HG02973 (cell line): Measurements from ENCODE around the gene PPP1R3G.
"Not testable (repeated sequence)": the region's sequence is repeated elsewhere in the genome, so short reads cannot be mapped to it uniquely, and the experiment has no call there.

Experiments used
- ATAC-seq: cut with Tn5 transposase; IDR thresholded peaks from one replicate; pipeline ENCODE4 v1.9.1; 2021; ENCODE audit warnings: moderate library complexity; ENCODE audit not compliant: unreplicated experiment

Gene PPP1R3G

DNA sequence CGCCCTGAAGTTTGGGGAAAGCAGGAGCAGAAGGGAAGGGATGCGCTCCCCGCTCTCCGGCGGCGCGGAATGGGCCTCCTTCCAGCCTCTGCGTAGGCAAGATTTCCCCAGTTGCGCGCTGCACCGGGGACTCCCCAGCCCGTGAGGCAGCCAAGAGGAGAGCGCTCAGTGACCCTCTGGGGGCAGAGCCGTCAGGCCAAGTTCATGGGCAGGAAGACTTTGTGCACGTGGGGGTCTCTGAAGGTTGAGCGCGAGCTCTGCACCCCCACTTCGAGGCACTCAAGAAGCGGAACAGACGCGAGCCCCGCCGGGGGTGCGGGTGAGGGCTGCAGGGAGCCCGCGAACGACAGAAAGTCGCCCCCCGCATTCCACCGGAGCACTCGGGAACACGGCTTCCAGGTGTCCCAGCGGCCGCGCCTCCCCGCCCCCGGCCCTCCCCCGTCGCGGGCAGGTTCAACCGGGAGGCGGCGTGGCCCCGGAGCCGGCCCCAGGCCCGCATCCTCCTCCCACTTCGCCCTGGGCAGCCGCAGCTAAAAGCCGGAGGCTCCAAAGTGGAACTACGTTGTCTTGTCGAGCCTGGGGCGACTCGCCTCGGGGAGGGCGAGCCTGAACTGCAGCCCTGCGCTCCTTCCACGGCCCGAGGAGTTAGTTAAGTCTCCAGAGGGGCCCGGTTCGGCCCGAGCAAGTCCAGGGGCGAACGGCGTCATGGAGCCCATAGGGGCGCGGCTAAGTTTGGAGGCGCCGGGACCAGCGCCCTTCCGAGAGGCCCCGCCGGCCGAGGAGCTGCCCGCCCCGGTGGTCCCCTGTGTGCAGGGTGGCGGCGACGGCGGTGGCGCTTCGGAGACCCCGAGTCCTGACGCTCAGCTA lies at the start of gene PPP1R3G:
PPP1R3G (plus strand) TSS at position 561 of the 867 bp plus-strand sequence; CDS start at position 706, 145 bp downstream.
- ATAC-seq = no peak

DNA sequence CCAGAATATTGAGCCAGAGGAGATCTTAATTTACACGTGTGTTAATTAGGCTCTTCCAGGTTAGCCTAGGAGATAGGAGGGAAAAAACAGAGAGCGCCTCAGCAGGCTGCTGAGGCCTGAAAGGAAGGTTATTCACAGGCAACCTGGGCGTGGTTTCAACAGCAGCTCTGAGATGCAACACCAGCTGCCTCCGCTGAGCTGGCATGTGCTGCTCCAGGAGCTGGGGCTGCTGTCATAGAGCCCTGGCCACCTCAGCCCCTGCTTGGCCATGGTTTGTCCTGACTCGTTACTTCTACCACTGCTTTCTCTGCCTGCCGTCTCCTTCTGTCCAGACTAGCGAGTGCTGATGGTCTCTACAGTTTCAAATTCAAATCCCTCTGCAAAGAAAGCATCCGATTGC lies 48.9 kb upstream of the PPP1R3G start:
- no peak for ATAC-seq

DNA sequence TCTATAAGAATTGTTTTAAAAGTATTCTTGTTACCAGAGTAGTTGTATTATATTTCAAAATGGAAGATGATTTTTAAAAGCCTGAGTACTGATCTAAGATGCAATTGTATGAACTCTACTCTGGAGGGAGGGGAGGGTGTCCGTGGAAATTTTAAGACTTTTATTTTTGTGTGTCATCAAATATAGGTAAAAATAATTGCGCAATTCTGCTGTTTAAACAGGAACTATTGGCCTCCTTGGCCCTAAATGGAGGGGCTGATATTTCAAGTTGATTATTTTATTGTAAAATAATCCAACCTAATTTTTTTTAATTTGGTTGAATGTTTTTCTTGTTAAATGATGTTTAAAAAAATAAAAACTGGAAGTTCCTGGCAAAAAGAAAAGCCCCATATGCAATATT lies 43.2 kb upstream of the PPP1R3G start:
- no peak for ATAC-seq

DNA sequence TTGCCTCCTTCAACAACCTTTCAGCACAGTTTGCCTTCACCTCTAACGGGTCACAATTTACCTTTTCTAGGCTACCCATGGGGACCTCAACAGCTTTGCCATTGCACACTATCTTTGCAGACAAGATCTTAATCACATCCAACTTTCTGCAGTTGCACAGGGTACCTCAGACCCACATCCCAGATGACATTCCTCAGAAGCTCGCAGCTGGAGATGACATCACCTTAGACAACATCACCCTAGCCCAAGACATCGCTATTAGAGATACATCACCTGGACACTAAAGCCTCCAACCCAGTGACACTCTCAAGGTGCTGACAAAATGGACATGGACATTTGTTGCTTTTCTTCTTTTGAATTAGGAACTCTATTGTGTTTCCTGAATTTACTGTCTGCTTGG lies 42.7 kb upstream of the PPP1R3G start:
- ATAC-seq = no peak

DNA sequence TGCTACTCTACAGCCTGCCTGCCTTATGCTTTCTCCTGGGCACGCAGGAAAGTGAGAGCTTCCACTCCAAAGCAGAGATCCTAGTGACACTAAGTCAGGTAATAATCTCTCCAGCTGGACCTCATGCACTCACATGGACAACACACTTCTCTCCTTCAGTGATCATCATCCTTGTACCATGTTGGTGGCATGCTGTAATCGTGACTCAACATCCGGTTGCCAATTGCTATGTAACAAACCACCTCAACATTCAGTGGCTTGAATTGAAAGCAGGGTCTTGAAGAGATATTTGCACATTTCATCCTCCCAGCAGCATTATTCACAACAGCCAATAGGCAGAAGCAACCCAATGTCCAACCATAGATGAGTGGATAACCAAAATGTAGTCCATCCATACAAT lies 40.3 kb upstream of the PPP1R3G start:
- no peak for ATAC-seq

DNA sequence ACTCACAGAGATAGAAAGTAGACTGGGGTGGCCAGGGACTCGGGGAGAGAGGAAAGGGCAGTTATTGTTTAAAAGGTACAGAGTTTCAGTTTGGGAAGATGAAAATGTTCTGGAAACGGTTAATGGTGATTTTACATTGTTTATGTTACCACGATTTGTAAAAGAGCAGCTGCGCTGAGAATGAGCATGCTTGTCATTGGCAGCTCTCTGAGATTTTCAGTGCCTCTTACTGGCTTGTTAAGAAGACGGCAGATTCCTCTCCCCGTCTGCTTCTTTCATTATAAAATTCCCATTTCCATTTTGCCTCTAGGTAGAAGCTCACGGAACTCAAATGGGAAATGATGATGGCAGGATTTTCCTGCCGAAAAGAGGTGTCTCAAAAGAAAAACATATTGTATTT lies 39.7 kb upstream of the PPP1R3G start:
- ATAC-seq = no peak

DNA sequence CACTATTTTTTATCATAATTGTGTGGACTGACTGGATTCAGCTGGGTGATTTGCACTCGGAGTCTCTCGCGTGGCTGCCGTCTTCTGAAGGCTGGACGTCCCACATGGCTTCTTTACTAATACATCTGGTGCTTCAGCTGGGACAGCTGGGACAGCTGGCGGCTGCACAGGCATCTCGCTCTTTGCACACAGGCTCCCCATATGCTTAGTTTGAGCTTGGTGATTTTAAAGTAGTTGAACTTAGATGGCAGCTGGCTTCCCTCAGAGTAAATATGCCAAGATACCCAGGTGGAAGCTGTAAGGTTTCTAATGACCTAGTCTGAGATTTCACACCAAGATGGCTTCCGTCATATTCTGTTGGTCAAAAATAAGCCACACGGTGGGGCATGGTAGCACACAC lies 38.7 kb upstream of the PPP1R3G start:
- no peak for ATAC-seq

DNA sequence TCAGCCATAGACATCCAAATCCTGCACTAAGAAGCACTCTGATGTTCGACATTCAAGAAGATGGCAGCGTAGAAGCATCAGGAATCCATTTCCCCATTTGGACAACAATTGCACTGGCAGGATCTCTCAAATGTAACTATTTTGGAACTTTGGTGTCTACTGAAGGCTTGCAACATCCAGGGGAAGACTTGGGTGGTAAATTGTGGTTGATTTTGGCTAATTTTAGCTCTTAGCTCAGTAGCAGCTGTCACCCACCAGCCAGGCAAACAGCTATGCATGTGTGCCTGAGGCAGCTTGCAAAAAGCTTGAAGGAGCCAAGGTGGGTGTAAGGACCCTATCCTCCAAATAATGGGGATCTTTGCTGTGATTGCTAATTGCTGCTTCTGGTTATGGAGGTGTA lies 35.1 kb upstream of the PPP1R3G start:
- ATAC-seq = no peak

DNA sequence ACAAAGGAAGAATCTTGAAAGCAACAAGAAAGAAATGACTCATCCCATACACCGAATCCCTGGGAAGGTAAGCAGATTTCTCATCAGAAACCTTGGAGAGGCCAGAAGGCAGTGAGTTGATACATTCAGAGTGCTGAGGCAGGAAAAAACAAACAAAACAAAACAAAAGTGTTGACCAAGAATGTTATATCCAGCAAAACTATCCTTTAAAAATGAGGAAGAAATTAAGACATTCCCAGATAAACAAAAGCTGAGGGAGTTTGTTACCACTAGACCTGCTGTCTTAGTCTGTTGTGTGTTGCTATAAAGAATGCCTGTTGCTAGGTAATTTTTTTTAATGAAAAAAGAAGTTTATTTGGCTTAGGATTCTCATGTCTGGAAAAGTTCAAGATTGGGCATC lies 33.7 kb upstream of the PPP1R3G start:
- no peak for ATAC-seq

DNA sequence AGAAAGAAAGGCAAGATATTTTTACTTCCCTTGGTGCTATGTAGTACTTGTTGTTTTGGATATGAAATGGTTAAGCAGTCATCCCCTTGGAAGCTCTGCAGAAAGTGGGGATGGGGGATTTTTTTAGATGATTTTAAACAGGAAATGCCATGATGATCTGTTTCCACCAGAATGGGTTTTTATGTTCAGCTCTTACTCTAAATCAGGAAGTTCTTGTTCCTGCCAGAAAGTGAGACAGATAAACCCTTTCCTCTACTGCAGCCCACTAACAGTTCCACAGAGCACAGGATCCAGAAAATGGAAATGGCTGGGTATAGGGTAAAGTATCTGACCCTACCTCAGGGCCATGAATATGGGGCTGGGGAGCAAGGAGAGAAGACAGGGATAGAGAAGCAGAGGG lies 32.1 kb upstream of the PPP1R3G start:
- ATAC-seq = no peak

DNA sequence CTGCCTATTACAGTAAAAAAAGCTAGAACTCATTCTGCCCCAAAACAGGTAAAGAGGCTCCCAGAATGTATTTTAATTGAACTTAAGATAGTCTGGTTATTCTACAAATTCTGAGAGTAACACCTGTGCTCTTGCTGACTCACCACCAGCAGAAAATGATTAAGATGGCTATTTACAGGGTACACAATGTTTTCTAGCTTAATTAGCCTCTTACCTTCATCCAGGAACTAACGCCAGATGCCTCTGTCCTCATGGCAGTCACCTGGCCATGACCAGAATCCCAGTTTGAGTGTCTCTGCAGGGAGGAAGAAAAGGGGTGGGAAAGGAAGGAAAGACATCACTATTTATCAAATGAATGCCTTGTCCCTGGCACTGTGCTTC lies 31.3 kb upstream of the PPP1R3G start:
- ATAC-seq = no peak

DNA sequence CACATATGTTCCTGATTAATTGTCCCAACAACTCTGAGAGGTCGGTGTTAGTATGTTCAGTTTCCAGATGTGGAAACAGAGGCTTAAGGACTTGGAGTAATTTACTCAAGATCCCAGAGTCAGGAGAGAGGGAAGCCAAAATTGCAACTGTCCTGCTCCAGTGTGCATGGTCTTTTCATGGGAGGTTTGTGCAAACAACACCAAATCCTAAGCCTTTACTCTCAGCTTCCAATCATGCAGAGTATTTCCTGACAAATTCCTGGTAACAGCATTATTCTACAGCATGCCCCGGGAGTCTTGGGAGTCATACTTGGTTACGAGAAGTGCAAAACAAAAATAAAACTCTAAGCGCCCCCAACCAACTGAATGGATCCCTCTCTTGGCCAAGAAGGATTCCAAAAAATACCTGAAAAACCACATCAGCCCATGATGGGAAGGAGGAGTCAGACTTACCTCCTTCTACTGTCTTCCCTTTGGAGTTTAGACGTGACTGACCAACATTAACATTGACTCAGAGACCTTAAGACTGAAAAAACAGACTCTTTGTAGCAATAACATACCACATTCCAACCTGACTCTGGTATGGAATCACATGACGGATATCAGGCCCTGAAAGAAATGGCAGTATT lies 30.8 kb upstream of the PPP1R3G start:
- no peak for ATAC-seq

DNA sequence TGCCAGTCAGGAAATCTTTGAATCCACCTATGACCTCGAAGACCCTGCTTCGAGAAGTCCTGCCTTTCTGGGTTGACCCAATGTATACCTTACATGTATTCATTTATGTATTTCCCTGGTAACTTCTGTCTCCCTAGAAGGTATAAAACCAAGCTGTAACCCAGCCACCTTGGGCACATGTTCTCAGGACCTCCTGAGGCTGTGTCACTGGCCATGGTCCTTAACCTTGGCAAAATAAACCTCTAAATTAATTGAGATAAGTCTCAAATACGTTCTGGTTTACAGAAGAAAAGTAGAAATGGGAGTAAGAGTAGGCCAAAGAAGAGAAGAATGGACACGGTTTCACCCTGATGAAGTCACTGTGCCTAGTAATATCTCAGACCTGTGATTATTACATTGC lies 30.0 kb upstream of the PPP1R3G start:
- no peak for ATAC-seq

DNA sequence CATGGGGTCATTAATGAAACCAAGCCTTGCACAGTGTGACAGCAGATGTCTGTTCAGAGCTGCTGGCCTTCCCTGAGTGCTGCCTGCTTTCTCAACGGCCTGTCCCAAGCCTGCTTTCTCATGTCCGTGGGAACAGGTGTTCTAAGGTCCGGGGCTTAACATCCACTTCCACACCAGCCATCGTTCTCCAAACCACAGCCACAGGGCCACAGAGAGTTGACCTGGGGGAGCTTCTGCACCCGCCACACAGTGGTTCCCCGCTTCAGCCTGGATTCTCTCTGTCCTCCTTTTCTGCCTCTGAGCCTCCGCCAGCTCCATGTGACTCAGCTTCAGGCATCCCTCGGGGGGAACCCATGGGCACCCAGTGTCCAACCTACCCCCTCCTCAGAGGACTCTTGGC lies 26.9 kb upstream of the PPP1R3G start:
- no peak for ATAC-seq

DNA sequence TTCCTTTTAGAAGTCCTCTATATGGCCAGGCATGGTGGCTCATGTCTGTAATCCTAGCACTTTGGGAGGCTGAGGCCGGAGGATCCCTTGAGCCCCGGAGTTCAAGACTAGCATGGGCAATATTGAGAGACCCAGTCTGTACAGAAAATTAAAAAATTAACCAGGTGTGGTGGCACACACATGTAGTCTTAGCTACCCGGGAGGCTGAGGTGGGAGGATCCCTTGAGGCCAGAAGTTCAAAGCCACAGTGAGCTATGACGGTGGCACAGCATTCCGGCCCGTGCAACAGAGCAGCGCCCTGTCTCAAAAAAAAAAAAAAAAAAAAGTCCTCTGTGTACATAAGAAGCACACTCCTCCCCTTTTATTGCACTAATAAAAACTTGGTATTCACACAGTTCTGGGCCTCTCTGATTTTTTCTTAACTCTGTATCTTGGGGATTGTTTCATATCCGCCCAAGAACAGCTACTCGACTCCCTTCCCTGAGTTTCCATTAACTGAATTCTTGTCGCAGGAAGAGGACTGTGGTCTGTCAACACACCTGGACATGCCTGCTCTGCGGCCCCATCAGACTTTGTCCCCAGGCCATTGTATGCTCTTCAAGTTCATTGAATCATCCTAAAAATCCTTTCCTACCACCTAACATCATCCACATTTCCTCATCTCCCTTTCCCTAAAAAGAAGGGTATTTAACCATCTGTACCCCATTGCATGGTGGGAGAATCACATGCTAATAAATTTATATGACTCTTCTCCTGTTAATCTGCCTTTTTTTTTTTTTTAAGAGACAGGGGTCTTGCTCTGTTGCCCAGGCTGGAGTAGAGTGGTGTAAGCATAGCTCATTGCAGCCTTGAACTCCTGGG lies 25.9 kb upstream of the PPP1R3G start:
- no peak for ATAC-seq

DNA sequence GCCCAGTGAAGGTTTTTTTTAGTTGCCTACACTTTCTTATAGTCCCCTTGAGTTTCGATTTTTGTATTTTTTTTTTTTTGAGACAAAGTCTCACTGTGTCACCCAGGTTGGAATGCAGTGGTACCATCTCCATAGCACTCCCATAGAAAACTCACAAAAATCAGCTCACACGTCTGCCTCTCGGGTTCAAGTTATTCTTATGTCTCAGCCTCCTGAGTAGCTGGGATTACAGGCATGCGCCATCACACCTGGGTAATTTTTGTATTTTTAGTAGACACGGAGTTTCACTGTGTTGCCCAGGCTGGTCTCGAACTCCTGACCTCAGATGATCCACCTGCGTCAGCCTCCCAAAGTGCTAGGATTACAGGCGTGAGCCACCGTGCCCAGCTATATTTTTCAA lies 24.7 kb upstream of the PPP1R3G start:
- ATAC-seq = not testable (repeated sequence)

DNA sequence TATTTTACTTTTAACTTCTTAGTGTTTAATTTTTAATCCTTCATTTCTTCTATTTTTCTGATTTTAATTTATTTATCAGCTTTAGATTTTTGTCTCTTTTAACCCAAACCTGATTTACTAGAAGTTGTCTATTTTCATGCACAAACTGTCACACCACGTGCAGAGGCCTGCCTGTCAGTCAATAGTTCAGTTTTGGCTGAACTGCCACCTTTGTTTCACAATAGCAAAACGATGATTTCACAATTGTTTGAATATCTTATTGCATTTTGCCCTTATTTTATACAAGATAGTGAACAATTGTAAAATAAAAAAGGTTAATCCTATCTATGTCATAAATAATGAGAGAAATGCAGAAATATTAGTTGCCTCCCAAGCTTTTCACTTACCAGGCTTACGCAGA lies 24.0 kb upstream of the PPP1R3G start:
- no peak for ATAC-seq

DNA sequence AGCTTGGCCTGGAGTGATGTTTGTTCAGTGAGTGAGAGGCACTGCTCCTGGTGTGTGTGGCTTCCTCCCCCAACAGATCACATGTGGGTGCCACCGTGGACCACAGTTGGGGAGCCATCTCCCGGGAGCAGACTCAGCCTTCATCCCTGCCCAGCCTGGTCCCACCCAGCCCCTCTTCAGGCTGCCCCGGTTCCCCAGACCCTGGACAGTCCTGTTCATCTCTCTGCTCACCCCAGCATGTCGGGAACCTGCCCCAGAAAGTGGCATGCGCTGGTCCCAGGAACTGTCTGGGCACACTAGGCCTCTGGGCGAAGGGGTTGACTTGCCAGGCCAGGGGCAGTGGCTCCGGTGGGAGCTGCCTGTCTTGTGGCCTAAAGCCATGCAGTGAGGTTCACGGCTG lies 21.5 kb upstream of the PPP1R3G start:
- no peak for ATAC-seq

DNA sequence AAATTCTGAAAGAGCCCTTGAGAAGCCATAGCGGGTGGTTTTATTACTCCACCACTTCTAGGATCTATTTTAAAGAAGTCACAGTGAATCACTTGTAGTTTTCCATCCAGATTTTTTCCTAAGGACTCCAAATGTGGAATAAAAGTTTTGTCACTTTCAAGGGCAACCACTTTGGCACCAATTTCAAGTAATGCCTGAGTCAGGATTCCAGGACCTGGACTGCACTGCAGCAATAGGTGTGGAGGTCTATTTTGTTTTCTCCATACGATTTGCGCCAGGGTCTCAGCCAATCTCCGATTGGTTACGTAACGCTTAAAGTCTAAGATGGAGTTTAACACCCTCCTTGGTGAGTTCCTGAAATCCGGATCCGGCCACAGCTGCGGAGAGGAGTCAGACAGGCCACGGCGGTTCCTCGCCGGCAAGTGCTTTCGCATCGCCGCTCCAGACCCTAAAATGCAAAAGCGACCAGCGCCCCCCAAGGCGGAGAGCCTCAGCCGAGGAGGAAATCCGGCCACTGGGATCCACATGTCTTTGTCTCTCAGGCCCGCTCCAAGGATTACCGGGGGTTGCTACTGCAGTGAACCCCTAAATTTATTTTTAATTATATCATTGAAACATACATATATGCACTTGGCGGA lies 18.6 kb upstream of the PPP1R3G start:
- ATAC-seq = no peak

DNA sequence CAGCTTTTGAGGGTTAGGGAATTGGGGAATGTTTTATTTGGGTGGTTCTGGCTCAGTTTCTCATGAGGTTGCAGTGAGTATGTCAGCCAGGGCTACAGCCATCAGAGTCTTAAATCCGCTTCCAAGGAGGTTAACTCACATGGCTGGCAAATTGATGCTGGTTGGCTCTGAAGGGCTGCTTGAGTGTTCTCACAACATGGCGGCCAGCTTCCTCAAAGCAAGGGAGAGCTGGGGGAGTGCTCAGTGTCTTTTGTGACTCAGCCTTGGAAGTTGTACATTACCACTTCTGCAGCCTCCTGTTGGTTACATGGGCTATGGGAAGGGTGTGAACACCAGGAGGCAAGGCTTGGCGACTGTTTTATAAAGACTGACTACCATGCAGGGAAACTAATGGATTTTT lies 17.8 kb upstream of the PPP1R3G start:
- no peak for ATAC-seq

DNA sequence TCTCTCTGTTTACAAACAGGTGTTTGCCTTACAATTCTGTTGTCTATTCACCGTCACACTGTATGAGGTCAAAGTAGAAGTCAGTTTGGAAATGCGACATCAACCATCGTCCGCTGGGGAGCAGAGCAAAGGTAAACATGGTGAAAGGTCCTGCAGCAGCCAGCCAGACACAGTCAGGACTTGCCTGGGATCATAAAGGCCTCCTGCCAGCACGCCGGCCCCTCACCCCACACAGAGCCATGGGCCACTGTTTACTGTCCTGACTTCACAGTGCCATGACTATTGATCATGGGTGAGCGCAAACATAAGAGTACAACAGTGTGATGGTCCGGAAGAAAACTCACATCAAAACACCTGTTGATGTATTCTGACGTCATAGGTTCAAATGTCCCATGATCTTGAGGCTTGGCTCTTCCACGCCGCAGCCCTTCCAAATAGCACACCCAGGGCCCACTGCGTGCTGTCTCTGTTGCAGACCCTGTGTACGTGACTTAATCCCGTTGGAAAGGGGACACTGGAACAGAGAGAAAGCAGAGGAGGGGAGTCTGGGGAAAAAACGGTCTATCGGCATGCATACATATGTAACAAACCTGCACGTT lies 16.9 kb upstream of the PPP1R3G start:
- no peak for ATAC-seq
